SK-N-SH treated with all-trans-retinoic acid at 6 μM for 48 hours (cell line): Measurements from ENCODE around the gene CARD9.

ENCODE experiments used
- ARNTL ChIP-seq: fragments of 450-650 bp; formaldehyde crosslinking; IDR thresholded peaks from 2 replicates; pipeline ENCODE4 v1.5.0; 2020; ENCODE audit warnings: low read depth, mild to moderate bottlenecking, moderate library complexity, borderline replicate concordance
- OSR1 ChIP-seq: fragments of 250-450 bp; sonication (Bioruptor Pico); IDR thresholded peaks from 2 replicates; pipeline ENCODE4 v1.8.0; 2022; ENCODE audit warnings: moderate library complexity, mild to moderate bottlenecking, inconsistent platforms
- PPARA ChIP-seq: fragments of 250-450 bp; sonication (Bioruptor Pico); IDR thresholded peaks from 2 replicates; pipeline ENCODE4 v1.5.0; 2020; ENCODE audit warnings: mild to moderate bottlenecking, borderline replicate concordance
- RARB ChIP-seq: fragments of 250-450 bp; sonication (Bioruptor Pico); IDR thresholded peaks from 2 replicates; pipeline ENCODE4 v1.8.0; 2021; ENCODE audit warnings: mild to moderate bottlenecking, moderate library complexity
- SNAI2 ChIP-seq: fragments of 250-450 bp; sonication (Bioruptor Pico); IDR thresholded peaks from 2 replicates; pipeline ENCODE4 v1.5.0; 2020; ENCODE audit warnings: mild to moderate bottlenecking, moderate library complexity
- TOX ChIP-seq: fragments of 250-450 bp; sonication (Bioruptor Pico); IDR thresholded peaks from 2 replicates; pipeline ENCODE4 v1.8.0; 2021; ENCODE audit warnings: mild to moderate bottlenecking, moderate library complexity, borderline replicate concordance
- ZC3H10 ChIP-seq: fragments of 250-450 bp; sonication (Bioruptor Pico); IDR thresholded peaks from 2 replicates; pipeline ENCODE4 v1.5.1; 2021; ENCODE audit warnings: mild to moderate bottlenecking, moderate library complexity
- ZFP3 ChIP-seq: fragments of 250-450 bp; sonication (Bioruptor Pico); IDR thresholded peaks from 2 replicates; pipeline ENCODE4 v1.5.0; 2020; ENCODE audit warnings: mild to moderate bottlenecking, moderate library complexity
- TF ChIP-seq, protein P1 (sequence below): fragments of 250-450 bp; sonication (Bioruptor Pico); IDR thresholded peaks from 2 replicates; pipeline ENCODE4 v1.8.0; 2020; ENCODE audit warnings: mild to moderate bottlenecking, moderate library complexity, borderline replicate concordance
- TF ChIP-seq, protein P2 (sequence below): fragments of 250-450 bp; sonication (Bioruptor Pico); IDR thresholded peaks from 2 replicates; pipeline ENCODE4 v1.5.0; 2020; ENCODE audit warnings: mild to moderate bottlenecking, moderate library complexity

DNA sequence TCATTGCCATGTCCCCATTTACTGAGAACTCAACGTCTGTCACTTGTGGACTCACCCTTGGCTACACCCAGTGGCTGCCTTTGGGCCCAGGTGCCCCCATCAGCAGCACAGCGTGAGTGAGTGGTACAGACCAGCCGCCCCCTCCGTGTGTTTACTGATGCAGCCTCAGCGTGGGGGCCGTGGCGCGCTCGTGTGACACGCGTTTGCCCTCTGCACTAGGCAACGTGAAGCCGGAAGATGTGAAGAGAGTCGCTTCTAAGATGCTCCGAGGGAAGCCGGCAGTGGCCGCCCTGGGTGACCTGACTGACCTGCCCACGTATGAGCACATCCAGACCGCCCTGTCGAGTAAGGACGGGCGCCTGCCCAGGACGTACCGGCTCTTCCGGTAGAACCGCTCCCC is 49.4 kb upstream of the CARD9 start:
- TF ChIP-seq ZC3H10 (CRISPR knock-in tag) (no peak), RARB (CRISPR knock-in tag) (no peak), SNAI2 (no peak), ZFP3 (CRISPR knock-in tag) (no peak), ARNTL (CRISPR knock-in tag) (no peak), PPARA (CRISPR knock-in tag) (no peak), TOX (no peak), OSR1 (CRISPR knock-in tag) (no peak)
- TF ChIP-seq, protein P1, sequence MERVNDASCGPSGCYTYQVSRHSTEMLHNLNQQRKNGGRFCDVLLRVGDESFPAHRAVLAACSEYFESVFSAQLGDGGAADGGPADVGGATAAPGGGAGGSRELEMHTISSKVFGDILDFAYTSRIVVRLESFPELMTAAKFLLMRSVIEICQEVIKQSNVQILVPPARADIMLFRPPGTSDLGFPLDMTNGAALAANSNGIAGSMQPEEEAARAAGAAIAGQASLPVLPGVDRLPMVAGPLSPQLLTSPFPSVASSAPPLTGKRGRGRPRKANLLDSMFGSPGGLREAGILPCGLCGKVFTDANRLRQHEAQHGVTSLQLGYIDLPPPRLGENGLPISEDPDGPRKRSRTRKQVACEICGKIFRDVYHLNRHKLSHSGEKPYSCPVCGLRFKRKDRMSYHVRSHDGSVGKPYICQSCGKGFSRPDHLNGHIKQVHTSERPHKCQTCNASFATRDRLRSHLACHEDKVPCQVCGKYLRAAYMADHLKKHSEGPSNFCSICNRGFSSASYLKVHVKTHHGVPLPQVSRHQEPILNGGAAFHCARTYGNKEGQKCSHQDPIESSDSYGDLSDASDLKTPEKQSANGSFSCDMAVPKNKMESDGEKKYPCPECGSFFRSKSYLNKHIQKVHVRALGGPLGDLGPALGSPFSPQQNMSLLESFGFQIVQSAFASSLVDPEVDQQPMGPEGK (CRISPR knock-in tag): no peak
- TF ChIP-seq, protein P2, sequence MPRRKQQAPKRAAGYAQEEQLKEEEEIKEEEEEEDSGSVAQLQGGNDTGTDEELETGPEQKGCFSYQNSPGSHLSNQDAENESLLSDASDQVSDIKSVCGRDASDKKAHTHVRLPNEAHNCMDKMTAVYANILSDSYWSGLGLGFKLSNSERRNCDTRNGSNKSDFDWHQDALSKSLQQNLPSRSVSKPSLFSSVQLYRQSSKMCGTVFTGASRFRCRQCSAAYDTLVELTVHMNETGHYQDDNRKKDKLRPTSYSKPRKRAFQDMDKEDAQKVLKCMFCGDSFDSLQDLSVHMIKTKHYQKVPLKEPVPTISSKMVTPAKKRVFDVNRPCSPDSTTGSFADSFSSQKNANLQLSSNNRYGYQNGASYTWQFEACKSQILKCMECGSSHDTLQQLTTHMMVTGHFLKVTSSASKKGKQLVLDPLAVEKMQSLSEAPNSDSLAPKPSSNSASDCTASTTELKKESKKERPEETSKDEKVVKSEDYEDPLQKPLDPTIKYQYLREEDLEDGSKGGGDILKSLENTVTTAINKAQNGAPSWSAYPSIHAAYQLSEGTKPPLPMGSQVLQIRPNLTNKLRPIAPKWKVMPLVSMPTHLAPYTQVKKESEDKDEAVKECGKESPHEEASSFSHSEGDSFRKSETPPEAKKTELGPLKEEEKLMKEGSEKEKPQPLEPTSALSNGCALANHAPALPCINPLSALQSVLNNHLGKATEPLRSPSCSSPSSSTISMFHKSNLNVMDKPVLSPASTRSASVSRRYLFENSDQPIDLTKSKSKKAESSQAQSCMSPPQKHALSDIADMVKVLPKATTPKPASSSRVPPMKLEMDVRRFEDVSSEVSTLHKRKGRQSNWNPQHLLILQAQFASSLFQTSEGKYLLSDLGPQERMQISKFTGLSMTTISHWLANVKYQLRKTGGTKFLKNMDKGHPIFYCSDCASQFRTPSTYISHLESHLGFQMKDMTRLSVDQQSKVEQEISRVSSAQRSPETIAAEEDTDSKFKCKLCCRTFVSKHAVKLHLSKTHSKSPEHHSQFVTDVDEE (CRISPR knock-in tag): no peak
